HG03439 (cell line): ENCODE data around the gene OMP.

ENCODE experiments used
- ATAC-seq: cut with Tn5 transposase; IDR thresholded peaks from one replicate; pipeline ENCODE4 v1.9.1; 2021; ENCODE audit warnings: mild to moderate bottlenecking, moderate library complexity; ENCODE audit not compliant: unreplicated experiment

Gene OMP

DNA sequence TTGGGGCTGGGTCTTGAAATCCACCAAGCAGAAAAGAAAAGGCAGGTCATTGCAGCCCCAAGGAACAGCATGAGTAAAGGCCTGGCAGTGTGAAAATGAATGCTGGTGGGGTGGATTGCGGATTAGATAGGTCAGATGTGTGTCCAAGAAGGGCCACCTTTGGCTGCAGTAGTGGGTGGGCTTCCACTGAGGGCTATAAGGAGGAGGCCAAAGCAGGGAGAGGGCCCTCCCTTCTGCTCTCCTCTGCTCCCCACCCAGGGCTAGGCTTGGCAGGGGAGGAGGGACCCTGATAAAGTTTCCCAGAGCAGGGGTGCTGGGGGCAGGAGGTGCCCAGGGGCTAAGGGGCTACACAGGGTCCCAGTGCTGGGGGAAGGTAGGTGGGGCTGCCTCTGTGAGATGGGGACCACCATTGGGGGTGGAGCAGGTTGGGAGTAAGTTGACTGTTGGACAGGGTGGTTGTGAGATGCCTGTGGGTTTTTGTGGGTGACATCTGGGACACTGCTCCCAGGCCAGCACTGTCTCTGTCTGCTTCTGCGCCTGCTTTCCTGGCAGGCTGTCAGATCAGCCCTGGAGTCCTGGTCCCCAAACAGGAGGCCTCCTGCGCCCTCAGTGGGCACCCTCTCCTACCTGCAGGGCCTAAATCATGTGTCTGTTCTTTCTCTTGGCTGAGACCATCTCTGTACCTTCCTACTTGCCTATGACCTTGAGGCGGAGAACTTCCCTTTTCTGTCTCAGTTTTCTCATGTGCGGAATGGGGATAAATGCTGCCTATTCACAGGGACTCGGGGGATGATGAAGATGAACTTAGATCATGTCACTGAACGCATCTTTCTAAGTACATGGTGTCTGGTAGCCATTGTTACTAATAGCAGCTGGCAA, 33.9 kb upstream of the OMP start:
- no peak for ATAC-seq

DNA sequence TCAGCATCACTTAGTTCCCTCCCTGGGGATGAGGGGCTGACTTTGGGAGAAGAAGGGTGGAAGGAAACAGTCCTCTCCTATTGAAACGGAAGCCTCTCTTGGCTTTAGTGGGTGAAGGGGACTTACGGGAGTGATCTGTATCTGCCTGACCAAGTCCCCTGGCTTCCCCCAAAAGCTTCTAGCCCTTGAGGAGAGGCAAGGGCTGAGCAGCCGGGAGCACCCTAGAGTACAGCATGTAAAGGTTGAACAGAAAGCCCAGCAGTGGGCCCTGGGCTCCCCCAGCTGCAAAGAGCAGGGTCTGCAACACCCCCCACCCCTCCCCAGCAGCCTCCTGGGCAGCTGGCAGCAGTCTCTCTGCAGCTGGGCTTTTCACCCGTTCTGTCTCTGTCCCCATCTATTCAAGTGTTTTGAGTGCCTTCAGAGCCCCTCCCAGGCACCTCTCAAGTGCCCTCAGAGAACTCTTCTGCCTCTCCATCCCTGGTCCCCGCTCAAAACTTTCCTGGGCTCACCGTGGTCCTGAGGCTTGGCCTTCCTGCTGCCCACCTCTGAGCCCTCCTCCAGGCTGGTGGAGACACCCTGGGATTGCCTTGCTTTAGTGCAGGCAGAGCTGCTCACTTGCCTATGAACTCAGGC, 33.2 kb upstream of the OMP start:
- no peak for ATAC-seq

DNA sequence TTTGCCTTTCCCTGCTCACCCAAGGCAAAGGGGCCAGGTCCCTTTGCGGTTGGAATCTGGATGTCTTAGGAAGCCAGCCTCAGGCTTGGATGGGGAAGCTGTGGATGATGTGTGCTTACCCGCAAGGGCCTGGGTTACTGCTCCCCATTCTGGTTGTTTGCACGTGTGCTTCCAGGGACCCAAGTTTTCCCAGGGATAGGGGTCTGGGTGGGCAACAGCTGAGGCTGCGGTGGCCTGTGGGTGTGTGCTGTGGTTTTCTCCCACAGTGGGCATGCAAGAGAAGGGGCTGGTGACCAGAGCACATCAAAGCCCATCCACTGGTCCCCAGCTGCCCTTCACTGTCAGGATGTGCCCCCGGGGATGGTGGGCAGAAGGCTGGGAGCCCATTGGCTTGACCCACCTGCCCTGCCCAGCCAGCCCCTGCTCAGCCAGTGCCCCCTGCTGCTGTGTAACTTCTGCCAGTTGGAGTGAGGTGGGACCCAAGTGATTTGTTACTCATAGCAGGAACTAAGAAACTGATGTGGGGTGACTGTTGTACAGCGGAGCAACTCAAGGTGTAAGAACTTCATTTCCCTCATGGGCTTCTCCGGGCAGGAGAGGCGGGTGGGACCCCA, 32.6 kb upstream of the OMP start:
- no peak for ATAC-seq

GRCh38 chr11:77071077-77071476, 31.6 kb upstream of the OMP start:
- ATAC-seq: no peak

DNA sequence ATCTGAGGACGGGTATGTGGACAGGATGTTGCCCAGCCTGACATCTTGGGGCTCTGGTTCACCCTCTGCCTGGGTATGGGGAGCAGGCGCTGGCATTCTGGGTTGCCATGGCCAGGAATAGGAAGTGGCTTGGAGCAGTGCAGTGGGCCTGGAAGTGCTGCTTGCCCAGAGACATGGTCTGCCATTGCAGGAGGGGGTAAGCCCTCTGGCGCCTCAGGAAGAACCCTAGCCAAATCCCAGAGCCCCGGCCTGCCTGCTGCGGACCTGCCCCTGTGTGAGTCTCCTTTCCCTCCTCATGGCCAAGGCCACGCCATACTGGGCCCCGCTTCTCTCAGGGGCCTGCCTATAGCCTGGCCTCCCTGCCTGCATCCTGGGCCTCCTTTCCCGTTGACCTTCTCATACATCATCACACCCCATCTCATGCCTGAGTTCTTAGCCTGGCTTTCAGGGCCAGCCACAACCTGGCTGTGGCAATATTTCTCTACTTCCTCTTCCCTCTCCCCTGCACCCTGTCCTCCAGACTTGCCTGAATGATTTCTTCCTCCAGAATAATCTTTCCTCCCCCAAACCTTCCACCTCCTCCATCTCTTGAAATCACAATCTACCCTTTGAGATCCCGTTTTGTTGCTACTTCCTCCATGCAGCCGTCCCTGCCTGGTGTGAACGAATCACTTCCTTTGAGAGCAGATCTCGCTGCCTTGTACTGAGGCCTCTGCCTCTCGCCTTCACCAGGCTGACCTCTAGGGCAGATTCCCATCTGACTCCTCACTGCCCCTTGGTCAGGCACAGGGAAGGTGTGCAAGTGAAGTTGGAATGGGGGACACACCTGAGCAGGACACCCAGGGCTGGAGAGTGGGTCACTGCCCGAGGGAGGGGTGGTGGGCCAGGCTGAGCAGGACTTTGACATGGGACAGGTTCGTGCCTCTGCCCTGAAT, 30.7 kb upstream of the OMP start:
- no peak for ATAC-seq

DNA sequence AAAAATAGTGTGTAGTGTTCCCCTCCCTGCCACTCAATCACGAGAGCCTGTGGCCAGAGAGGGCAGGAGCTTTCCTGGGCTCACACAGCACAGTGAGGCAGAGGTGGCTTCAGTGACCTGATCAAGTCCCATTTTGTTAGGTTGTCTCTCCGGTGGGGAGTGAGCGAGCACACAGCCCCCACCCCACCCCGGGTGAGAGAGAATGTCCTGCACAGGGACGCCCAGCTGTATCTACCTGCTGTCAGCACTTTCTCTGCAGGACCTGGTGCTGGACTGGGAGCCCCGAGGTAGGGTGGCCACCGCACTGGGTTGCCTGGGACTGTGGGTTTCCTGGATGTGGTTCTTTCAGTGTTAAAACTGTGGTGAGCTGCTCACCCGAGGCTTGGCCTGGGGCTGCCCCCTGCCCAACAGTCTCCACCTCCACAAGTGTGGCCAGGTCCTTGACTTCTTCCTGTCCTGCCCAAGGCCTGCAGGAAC, 29.8 kb upstream of the OMP start:
- ATAC-seq: no peak

DNA sequence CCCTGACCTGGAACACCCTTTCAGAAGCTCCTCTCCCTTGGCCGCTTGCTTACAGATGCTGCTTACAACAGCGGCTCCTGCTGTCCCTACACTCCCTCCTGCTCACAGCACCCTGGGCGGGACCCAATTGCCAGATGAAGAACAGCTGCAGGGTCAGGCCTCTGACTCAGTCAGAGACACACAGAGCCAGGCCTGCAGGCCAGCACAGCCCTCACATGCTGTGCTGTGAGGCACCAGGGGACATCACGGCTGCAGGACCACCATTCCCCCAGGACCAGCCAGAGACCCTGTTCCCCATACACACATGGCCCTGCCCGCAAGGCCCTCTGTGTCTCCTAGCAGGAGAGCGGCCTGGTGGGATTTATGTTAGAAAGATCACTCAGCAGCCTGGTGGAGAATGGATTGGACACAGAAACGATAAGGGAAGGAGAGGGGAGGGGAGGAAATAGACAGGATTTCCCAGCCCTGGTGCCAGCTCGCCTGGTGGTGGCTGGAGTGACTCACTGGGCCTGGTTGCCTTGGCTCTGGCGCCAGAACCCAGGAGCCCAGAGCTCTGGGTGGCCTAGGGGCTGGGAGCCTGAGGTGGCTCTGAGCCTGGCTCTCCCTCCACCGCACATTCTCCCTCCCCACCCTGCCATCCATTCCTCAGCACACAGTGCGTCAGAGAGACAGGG, 29.2 kb upstream of the OMP start:
- ATAC-seq: no peak

- no peak for ATAC-seq
Observed at GRCh38 chr11:77074205-77074604, 28.4 kb upstream of the OMP start.

- no peak for ATAC-seq
Observed at GRCh38 chr11:77074626-77075221, 27.9 kb upstream of the OMP start.

GRCh38 chr11:77075425-77075905, 27.2 kb upstream of the OMP start:
- no peak for ATAC-seq

DNA sequence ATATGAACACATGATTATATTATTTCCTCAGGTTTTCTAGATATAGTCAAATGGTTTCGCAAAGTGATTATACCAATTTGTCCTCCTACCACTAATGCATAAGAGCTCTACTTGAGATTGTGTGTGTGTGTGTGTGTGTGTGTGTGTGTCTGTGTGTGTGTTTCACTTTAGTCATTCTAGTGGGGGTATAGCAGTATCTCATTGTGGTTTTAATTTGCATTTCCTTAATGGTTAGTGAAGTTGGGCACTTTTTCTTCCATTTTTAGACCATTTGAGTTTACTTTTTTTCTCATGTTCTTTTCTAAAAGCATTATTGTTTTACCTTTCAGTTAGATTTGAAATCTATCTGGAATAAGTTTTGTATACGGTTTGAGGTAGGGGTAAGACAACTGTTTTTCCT, 23.0 kb upstream of the OMP start:
- no peak for ATAC-seq

GRCh38 chr11:77080643-77081210, 21.9 kb upstream of the OMP start:
- ATAC-seq: no peak

DNA sequence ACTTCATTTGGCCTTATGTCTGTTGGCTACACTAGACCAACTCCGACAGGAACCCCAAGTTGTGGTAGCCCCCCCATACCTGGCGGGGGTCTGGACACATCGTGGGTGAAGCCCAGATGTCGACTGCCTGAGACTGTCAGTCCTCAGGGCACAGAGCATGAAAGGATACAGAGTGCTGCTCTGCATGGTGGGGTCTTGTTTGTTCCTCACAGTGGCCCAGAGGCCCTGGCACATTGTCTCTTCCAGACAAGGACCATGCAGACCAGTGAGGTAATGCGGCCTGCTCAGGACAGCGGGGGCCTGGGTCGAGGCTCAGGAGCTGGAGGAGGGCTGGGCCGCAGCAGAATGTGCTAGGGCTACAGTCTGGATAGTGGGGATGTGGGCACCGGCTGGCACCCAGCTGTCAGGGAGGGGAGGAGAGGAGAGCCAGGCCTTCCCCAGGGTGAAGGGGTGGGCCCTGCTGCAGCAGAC, 21.2 kb upstream of the OMP start:
- no peak for ATAC-seq

GRCh38 chr11:77081976-77082836, 20.4 kb upstream of the OMP start:
- no peak for ATAC-seq

GRCh38 chr11:77082838-77083565, 19.6 kb upstream of the OMP start:
- no peak for ATAC-seq

DNA sequence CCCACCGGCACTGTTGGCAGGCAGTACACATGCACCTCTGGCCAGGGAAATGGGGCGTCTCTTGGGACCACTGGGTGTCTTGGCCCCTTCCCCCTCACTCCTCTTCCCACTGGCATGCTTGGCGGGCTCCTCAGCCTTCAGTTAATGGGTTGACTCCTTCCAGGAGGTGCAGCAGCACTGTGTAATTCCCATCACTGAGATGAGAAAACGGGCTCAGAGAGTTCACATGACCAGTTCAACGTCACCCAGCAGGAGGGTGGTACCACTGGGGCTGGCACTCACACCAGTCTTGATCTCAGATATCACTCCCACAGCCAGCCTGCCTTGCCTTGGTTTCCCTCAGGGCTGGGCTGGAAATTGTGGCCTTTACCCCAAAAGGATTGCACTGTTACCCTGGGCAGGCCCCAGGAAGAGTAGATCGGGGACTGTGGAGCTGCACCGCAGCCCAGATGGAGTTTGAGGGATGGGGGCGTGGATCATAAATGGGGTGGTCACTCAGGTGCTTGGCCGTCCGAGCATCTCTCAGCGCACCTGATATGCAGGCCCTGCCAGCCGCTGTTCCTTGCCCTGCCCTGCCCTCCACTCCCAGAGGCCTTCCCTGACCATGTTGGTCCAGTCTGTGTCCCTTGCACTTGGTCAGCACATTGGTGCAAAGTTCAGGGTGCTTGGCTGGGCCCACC, 18.9 kb upstream of the OMP start:
- no peak for ATAC-seq

- no peak for ATAC-seq
Observed at GRCh38 chr11:77084581-77085191, 18.0 kb upstream of the OMP start.
